T-helper 1 cell treated with Interleukin-12 subunit alpha and Interleukin-12 subunit beta and Interleukin-4 antibody, amounts not matched to agents 30 ng/mL and 1 ng/mL, for 36 hours (primary cell): Measurements from ENCODE around the gene WNT3. TPM values are rescaled to one million over a fixed set of nuclear protein-coding genes. Genes with fewer than 3 reads are reported as not detected.

Source experiments
- intact Hi-C: fragments of 100-400 bp; cut with micrococcal nuclease; formaldehyde crosslinking; loops from one replicate; pipeline ENCODE4 v1.15.1; 2024
- total RNA-seq: library from RNA; stranded (reverse); gene quantifications from 2 replicates; pipeline ENCODE4 v1.2.3, GENCODE V29; 2022

Gene WNT3
- total RNA-seq, 1 donor from 2014 or later, result not detected

DNA sequence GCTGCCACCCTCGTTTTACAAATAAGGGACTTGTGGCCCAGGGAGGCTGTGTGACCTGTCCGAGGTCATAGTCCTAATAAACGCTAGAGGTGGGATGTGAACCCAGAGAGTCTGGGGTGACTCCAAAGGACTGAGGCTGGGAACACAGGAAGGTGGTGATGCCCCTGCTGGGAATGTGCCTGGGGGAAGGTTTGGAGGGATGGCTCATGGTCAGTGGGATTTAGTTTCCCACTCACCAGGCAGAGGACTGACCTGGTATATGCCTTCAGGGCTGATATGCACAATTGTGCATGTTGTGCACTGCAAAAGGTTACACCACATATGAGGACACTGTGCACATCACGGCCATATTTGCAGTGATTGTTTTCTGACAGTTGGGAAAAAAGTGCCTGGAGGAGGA lies 19.0 kb upstream of the WNT3 start:
- intact Hi-C loops, result loop anchor here (10.0 kb wide), 1 partner anchor 63 kb away; no protein-coding TSS in a partner anchor

DNA sequence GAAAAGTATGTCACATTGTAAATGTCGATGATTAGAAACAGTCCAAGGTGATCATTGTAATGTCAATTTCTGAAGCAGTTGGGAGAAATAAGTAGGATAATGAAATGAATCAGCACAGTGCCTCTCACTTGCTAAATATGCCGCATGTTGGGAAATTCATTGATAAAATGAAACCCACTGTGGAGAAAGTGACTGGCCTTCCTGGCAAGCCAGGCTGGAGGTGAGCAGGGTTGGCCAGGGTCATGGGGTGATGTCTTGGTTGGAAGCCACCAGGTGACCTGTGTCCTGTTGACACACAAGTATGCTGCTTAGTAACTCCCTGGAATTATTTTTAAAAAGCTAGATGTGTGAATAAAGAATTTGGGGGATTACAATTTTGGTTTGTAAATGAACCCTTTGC lies 18.0 kb upstream of the WNT3 start:
- intact Hi-C loops, result loop anchor here (10.0 kb wide), 1 partner anchor 62 kb away; no protein-coding TSS in a partner anchor

DNA sequence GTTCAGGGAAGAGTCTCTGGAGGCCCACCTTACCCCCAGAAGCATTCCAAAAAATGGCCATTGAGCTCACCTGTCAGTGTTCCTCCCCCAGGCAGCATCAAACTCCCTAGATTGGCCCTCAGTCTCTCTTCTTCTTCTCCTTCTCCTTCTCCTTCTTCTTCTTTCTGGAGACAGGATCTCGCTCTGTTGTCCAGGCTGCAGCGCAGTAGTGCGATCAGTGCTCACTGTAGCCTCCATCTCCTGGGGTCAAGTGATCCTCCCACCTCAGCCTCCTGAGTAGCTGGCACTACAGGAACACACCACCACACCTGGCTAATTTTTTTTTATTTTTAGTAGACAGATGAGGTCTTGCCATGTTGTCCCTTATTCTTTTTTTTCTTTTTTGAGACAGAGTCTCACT lies 16.4 kb upstream of the WNT3 start:
- intact Hi-C loops, result loop anchor here (5.0 to 10.0 kb wide), 2 partner anchors 60 to 833 kb away; no protein-coding TSS in a partner anchor

DNA sequence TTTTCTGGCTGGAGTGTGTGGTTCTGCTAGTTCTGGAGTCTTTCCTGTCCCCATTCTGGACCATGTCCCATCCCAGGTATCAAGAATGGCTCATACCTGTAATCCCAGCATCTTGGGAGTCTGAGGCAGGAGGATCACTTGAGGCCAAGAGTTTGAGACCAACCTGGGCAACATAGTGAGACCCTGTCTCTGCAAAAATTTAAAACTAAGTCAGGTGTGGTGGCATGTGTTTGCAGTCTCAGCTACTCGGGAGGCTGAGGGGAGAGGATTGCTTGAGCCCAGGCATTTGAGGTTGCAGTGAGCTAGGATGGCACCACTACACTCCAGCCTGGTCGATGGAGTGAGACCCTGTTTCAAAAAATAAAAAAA lies 15.3 kb upstream of the WNT3 start:
- intact Hi-C loops, result loop anchor here (5.0 to 10.0 kb wide), 2 partner anchors 59 to 832 kb away; no protein-coding TSS in a partner anchor

DNA sequence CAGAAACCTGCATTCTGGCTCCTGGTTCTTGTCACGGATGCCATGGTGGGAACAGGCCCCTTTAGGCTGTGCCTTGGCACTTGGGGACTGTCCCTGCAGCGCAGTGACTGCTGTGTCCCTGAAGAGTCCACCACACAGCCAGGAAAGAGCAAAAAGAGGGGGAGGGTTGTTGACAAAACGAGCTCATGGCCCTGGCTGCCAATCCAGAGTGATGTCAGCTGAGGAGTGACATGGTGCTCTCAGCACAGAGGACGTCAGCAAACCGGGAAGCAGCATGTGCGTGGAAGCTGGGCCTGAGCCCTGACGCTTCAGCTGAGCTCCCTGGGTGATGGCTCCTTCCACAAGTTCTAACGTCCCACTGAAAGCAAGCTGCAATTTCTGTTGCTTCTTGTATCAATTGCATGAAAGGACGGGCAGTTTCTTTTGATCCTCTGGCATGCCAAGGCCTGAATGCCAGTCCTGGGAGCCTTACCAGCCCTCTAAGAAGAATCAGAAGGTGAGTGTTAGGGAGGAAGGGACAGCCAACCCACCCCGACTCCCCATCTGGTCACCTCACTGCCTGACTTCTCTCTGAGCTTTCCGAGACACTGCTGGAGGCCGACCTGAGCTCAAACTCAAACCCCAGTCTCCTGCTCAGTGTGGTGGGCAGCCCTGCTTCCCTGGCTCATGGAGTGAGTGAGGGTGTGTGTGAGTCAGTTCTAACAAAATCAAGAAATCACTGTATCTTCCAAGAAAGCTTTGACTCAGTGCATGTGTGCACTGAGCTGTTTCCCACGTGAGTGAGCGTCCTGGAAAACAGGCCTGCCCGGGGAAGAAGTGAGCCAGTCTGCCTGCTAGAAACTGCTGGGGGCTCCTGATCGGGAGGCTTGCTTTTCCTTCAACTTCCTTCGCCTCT lies 14.7 kb upstream of the WNT3 start:
- intact Hi-C loops, result loop anchor here (5.0 to 10.0 kb wide), 2 partner anchors 58 to 831 kb away; no protein-coding TSS in a partner anchor

DNA sequence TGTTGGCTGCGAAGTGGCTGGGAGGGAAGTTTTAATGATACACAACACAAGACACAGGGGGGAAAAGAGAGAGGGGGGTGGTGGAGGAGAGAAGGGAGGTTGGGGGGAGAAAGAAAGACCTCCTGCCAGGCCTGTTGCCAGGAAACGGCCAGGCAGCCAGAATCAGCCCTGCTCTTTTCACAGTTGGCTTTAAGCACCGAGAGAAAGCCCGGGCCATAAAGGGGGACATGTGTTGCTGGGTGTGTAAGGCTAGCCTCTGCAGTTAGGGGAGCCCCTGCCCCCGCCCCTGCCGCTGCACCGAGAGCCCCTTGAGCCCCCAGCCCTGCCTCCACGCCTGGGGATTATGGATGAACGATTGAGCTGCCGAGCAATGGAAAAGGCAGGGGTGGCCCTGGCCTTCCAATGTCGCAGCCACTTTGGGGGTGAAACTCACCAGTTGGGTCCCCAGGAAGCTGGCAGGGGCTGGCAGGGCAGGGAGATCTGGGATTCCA lies 13.9 kb upstream of the WNT3 start:
- intact Hi-C loops, result loop anchor here (5.0 to 10.0 kb wide), 2 partner anchors 58 to 830 kb away; no protein-coding TSS in a partner anchor

DNA sequence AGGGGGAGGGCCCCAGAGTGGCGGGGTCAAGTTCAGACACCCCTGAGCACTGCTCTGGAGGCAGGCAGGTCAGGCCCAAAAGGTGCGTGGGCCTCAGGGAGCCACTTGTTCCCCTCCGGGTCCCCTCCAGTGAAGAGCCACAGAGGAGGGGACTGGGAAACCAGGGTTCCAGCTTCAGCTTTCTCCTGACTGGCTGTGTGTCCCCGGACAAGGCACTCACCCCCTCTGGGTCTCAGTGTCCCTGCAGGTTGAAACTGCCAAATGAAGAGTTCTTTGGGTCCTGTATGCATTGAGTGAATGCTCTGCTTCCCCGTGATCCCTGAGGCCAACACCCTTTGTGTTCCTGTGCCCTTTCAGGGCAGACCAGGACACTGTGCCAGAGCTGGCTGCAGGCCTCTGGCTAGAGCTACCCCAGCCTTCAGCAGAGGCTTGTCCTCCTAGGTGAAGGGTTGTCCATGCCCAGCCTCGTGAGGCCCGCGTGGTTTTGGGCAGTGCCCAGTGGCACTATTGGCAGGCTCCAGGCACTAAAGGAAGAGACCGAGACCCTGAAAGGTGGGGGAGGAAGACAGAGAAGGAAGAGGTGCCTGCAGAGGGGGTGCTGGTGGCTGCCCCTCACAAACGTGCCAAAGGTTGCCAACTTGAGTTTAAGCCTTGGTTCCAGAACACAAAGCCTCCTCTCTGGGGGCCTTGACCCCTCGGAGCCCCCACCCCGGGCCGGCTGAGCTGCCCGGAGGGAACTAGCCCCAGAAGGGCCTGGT lies 13.3 kb upstream of the WNT3 start:
- intact Hi-C loops, result loop anchor here (5.0 to 10.0 kb wide), 2 partner anchors 57 to 829 kb away; no protein-coding TSS in a partner anchor

DNA sequence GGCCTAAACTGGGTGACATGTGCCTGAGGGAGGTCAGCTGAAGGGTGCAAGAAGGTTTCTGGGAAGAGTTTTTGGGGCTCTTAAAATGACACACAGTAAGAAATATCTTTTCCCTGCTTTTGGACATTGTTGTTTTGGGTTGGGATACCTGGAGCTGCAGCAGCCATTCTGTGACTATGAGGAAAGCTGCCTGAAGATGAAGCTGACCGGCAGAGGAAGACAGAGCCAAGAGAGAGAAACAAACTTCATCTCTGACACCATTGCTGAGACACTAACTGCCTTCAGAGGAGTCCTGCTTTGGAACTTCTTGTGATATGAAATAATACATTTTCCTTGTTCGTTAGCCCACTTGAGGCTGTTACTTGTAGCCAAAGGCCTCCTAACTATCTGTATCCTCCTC lies 8.8 kb upstream of the WNT3 start:
- intact Hi-C loops, result no loop called here

DNA sequence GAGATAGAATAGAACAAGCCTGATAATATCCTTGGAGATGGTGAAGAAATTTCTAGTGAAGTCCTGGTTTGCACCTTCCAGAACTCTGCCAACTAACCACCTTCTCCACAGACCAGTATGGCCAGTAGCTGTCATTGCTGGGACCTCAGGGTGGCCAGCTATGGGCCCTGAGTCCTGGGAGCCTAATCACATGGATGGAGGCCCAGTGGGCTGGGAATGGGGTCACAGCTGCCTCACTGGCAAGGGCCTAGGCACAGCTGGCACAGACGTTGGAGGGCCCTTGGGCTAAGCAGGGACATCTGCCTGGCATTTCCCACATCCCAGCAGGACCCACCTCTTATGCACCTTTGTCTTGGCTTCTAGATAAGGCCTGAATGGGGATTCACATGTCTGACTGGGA lies 7.6 kb upstream of the WNT3 start:
- intact Hi-C loops, result no loop called here

DNA sequence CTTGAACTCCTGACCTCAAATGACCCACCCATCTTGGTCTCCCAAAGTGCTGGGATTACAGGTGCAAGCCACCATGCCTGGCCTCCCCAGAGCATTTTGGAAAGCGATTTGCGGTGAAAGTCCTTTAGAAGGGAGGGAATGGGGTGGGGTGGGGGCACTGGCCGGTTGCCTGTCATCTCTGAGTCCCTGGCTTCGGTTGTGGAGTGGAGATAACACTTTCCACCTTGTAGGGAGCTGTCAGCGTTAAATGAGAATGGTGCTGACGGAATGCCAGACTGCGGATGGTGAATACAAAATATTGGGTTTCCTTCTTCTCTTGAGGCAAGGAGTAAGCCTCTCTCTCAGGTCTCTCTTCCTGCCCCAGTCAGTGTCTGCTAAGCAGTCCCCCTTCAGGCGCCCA lies 5.2 kb upstream of the WNT3 start:
- intact Hi-C loops, result no loop called here

DNA sequence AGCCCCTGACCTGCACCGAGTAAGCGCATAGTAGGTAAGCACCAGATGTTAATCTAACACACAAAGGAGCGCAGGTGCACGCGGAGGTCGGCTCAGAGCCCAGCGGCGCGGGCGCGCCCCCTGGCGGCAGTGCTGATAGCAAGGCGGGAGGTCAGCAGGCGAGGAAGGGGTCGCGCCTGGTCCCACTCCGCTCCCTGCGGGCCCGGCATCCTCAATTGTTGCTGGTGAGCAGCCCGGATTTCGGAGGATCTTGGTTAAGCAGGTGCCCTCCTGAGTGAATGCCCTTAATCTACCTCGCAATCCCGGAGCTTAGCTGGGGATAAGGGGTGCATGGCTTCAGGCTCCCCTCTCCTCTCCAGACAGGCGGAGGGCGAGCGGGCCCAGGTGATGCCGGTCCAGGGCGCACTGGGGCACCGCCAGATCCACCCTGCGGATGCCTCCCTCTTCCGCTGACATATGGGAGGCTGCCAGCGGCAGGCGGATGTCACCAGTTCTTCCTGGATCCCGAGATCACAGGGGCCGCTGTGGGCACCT lies 4.0 kb upstream of the WNT3 start:
- intact Hi-C loops, result no loop called here

DNA sequence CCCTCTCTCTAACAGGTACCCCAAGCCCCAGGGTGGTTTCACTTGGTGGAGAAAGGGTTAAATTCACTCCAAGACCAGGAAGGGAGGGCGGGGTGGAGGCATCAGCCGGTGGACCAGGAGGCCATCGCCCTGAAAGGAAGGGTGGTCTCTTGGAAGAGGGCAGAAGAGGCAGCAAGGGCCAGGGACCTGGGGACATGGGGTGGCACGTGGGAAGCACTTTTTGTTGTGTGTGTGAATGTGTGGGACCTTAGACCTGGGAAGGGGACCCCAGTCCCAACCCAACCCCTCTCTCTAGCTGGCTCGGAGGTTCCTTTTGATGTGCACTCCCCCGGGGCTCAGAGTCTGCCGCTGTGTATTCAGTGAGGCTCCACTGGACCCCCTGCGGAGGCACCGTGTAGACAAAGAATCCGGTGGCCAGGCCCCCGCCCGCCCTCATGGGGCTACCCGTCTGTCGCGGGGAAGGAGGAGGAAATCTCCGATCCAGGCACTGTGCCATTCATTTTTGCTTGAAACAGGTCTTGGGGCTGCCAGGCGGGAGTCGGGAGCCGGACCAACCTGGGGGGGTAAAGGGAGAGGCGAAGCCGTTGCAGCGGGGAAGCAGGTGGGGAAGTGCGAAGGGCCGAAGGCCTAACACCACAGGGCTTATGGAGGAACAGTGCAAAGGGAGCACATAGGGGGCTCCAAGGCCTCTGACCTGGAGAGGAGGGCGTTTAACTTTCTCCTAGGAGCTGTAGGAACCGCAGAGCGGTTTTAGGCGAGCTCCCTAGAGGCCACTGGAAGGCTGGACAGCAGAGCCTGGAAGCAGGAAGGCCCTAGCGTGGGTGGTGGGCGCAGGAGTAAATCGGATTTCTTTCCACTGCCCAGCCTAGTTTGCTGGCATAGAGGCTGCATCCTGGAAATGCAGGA lies 3.2 kb upstream of the WNT3 start:
- intact Hi-C loops, result no loop called here

DNA sequence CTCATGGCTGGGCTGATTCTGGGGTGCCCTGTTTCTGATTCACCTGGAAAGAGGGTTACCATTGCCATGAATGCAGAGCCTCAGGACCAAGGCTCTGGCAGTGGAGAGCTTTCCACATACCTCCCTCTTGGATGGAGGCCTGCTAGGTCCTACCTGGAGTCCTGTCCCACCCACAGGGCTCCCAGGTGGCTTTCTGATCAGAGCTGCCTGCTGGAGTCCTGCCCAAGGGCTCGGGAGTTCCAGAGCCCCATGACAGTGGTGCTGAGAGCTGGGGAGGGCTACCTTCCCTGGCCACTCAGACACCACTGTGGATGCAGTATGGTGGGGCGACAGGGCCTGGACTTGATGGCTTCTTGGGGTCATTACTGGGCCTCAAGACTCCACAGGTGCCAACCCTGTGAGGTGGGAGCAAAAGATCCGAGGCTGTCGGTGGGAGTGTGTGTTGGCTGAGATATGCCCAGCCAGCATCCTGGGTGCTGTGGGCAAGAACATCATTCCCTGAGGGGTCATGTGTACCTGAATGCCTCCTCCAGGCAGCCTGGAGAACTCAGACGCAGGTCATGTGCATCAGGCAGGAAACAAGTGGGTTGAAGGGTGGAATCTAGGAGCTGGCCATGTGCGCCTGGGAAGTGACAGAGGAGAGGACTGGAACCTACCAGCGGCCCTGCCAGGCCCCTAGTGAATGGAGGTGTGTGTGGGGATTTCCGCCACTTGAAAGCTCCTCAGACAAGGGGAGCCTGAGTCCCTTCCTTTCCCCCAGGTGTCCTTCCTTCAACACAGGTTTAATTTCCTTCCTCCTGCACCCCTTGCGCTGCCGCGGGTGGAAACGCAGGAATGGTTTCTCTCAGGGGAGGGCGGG lies 2.3 kb upstream of the WNT3 start:
- intact Hi-C loops, result no loop called here

DNA sequence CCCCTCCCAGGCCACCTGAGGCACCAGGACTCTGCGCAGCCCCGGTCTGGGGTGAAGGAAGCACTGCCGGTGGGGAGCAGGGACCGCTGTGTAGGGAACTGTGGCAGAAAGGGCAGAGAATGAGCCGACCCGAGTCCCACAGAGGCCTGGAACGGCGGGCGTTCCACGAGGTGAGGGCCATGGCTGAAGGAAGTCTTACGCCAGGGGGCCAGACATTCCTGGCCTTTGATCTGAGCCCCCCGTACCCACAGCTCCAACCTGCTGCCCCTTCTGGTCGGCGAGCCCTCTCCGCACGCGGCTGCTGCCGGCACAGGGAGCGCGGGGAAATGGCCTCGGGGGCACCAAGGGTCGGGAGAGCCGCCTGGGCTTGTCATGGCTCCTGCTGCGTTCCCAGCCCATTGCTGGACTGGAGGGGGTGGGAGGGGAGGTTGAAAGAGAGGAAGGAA lies 1.4 kb upstream of the WNT3 start:
- intact Hi-C loops, result no loop called here

DNA sequence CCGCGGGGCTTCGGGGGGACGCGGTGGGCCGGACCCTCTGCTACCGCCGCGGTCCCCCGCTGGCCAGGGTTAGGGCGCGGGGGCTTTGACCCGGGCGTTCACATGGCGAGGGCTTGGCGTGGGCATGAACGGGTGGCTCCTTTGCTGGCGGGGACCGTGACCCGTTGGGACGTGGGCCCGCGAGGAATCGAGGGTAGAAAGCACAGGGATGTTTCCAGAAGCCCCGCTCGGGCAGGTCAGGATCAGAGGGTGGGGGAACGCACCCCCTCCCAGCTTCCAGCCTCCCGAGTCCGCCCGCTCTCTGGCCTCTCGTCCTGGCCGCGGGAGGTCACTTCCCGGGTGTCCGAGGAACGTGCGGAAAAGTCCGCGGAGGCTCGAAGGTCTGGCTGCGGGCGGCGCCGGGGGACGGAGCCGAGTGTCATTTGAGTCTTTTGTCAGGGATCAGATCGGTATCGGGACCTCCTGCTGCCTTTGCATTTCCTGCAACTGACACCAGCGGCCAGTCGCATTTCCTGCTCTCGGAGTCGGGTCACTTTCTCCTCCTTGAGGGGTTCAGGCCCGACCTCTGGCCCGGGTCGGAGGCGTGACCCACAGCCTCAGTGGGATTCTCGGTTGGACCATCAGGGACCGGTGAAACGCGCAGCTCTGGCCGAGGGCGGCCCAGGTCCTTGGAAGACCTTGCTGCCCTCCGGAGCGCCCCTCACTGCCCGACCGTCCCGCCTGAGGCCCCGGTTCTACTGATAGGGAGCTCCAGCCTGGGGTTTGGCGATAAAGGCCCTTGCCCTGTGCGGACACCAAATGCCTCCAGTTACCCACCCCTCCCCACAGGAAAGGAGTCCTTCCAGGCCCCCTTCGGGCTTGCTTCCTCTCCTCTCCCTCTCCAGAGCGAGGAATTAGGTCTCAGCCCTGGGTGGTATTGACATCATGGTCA lies 702 bp upstream of the WNT3 start:
- intact Hi-C loops, result no loop called here

DNA sequence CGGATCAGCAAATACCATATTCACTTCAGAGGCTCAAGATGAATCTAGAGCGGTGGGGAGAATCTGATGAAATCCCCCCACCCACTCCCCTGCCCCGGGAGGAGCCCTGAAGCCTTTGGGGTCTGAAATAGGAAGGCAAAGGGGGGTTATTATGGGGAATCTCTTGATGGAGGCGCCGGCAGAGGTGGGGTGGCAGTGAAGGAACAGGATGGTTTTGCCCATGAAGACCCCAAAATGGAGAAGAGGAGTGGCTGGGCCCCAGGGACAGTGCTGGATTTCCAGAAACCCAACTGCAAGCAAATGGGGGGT lies 637 bp downstream of the WNT3 start:
- intact Hi-C loops, result no loop called here

DNA sequence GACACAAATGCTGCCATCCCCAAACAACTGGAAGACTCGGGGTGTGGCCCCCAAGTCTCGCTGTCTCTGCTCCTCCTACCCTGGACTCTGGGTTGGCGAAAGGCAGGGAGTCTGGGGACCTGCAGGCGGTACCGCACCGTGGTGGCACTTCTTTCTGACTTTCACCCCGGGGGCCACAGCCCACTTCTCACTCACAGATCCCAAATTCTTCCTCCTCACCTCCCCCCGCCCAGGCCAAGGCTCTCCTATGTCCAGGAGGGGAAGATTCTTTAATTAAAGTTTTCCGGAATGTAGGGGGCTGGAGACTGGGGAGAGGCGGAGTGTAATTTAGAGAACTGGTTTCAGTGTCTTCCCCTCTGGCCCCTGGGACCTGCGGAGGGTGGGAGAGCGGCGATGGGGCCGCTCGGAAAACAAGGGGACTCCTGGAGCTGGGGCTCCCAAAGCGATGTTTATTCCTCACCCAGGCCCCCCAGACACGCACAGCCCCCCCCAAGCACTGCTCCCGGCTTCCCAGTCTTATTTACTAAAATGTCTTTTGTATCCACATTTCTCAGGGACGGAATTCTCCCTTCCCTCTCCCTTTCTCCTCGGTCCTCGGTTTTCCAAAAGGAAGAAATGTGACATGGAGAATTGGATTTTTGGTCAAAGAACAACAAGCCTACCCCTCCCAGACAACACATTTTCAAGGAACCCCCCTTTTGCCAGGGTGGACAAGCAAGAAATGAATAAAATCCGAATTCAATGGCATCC lies 1.2 kb downstream of the WNT3 start:
- intact Hi-C loops, result no loop called here
